ENCODE measurements around the gene NUPR2. TPM values are rescaled to one million over a fixed set of nuclear protein-coding genes. Genes with fewer than 3 reads are reported as not detected.
"Not testable (repeated sequence)": the region's sequence is repeated elsewhere in the genome, so short reads cannot be mapped to it uniquely, and the experiment has no call there.

The NUPR2 gene
- total RNA-seq, 1 experiment from 2014 or later, result not detected

GRCh38 chr7:56105508-56105907, 10.7 kb downstream of the NUPR2 start:
- Histone ChIP-seq H3K36me3 (ENCODE audit: control insufficient read depth in 1 of 2, insufficient read depth in 2 of 2, low read length in 2 of 2) (peaks cover 33 to 38% of the 10 kb centered on the region in 2 experiments), H3K9ac (ENCODE audit: low read length) (peak overlapping the region; percentile 93), H3K4me3 (replicated peaks in 1 of 2; ENCODE audit: low read depth in 1 of 2, low read length in 2 of 2) (peak overlapping the region; percentile 91 to 99), H3K27ac (ENCODE audit: low read depth, low read length) (peak overlapping the region; percentile 62), H3K4me2 (ENCODE audit: low read length) (peak overlapping the region; percentile 91), H3K4me1 (ENCODE audit: control insufficient read depth in 1 of 2, insufficient read depth in 2 of 2, low read length in 2 of 2) (peaks cover 2 to 15% of the 10 kb centered on the region in 2 experiments; a peak in 2 of 4 replicates), H4K20me1 (ENCODE audit: insufficient read depth) (no peaks in the 10 kb centered on the region), H3K9me3 (ENCODE audit: control insufficient read depth in 1 of 2, insufficient read depth in 1 of 2, low read depth in 1 of 2, low read length in 2 of 2) (no peaks in the 10 kb centered on the region), H3K79me2 (ENCODE audit: insufficient read depth, low read length) (peaks cover 43% of the 10 kb centered on the region), H2AFZ (ENCODE audit: low read depth, low read length, poor library complexity, severe bottlenecking) (no peak overlapping the region), H3K27me3 (ENCODE audit: insufficient read depth, low read length) (no peaks in the 10 kb centered on the region), H3K9me2 (ENCODE audit: insufficient read depth) (no peaks in the 10 kb centered on the region)
- RAD21 ChIA-PET (ENCODE audit: low non-redundant PET in 1 of 2, low total read pairs in 2 of 2, uncharacterized antibody in 2 of 2, unreplicated experiment in 2 of 2), result no interaction called here
- peak; percentile 41 for ATAC-seq
- POLR2A ChIA-PET, result interaction anchor here (1.0 to 1.5 kb wide), 3 partner anchors 40 to 72 kb away, joined by 4 to 5 read pairs (median 4); partner anchors contain the start of gene PSPH
- TF ChIP-seq POLR2AphosphoS5 (IDR thresholded peaks at IDR 0.05; ENCODE audit: low read depth, low read length) (peak; percentile 30; the same call in 1 of the 2 replicates), ELF1 (IDR thresholded peaks at IDR 0.05; ENCODE audit: borderline replicate concordance, low read depth) (no peak), ZBTB33 (IDR thresholded peaks at IDR 0.05; ENCODE audit: extremely low read depth, insufficient replicate concordance, low read length) (no peak)
- intact Hi-C loops (cut with micrococcal nuclease), result no loop called here
- BruUV-seq (replicated peaks), result TSS peak; percentile 65
- CTCF ChIA-PET, result interaction anchor here (0.6 kb wide), 1 partner anchor 30 kb away, joined by 3 read pairs; no protein-coding TSS in a partner anchor
- DNase-seq (ENCODE audit: low read depth, low spot score), result peak; percentile 39

GRCh38 chr7:56104138-56104537, 12.1 kb downstream of the NUPR2 start:
- H3K27me3 ChIP-seq (ENCODE audit: insufficient read depth, low read length); H3K4me2 ChIP-seq (ENCODE audit: low read length); intact Hi-C loops (cut with micrococcal nuclease); H3K9ac ChIP-seq (ENCODE audit: low read length); H4K20me1 ChIP-seq (ENCODE audit: insufficient read depth); H3K9me3 ChIP-seq (ENCODE audit: control insufficient read depth in 1 of 2, insufficient read depth in 1 of 2, low read depth in 1 of 2, low read length in 2 of 2); BruUV-seq (replicated peaks); H3K27ac ChIP-seq (ENCODE audit: low read depth, low read length); RAD21 ChIA-PET (ENCODE audit: low non-redundant PET in 1 of 2, low total read pairs in 2 of 2, uncharacterized antibody in 2 of 2, unreplicated experiment in 2 of 2); DNase-seq (ENCODE audit: low read depth, low spot score); H3K9me2 ChIP-seq (ENCODE audit: insufficient read depth); H2AFZ ChIP-seq (ENCODE audit: low read depth, low read length, poor library complexity, severe bottlenecking); H3K4me3 ChIP-seq (replicated peaks in 1 of 2; ENCODE audit: low read depth in 1 of 2, low read length in 2 of 2); CTCF ChIA-PET; ATAC-seq: not testable (repeated sequence)
- H3K36me3 ChIP-seq (ENCODE audit: control insufficient read depth in 1 of 2, insufficient read depth in 2 of 2, low read length in 2 of 2), result peaks cover 37 to 47% of the 10 kb centered on the region in 2 experiments
- H3K79me2 ChIP-seq (ENCODE audit: insufficient read depth, low read length), result peaks cover 43% of the 10 kb centered on the region
- POLR2A ChIA-PET, result interaction anchor here (1.5 kb wide), 1 partner anchor 53 kb away, joined by 4 read pairs; the partner anchor contains the start of gene PSPH
- H3K4me1 ChIP-seq (ENCODE audit: control insufficient read depth in 1 of 2, insufficient read depth in 2 of 2, low read length in 2 of 2), result peaks cover 2 to 13% of the 10 kb centered on the region in 2 experiments; a peak in 2 of 4 replicates

Measured in HCT116 (cell line).